Spinal cord (tissue), 10 donors: ENCODE data around the gene BAHCC1. TPM values are rescaled to one million over a fixed set of nuclear protein-coding genes. Genes with fewer than 3 reads are reported as not detected.

ENCODE experiments used
- DNase-seq, 6 donors: peaks; one replicate each; pipeline versions ENCODE4 v3.0.0 to v3.0.0-alpha.2; 2013 to 2015; ENCODE audit warnings: low spot score in 6 of 6, low read depth in 4 of 6
- H3K27ac ChIP-seq: one replicate; pipeline ENCODE4 v1.5.1; 2013; ENCODE audit warnings: low read depth, low read length, control low read depth
- H3K27me3 ChIP-seq: one replicate; pipeline ENCODE4 v1.6.1; 2013; ENCODE audit warnings: low read length; ENCODE audit not compliant: control insufficient read depth, insufficient read depth
- H3K36me3 ChIP-seq: one replicate; pipeline ENCODE4 v1.6.1; 2013; ENCODE audit warnings: low read length; ENCODE audit not compliant: control insufficient read depth, insufficient read depth
- H3K4me1 ChIP-seq: one replicate; pipeline ENCODE4 v1.6.1; 2013; ENCODE audit warnings: low read length; ENCODE audit not compliant: control insufficient read depth, insufficient read depth
- H3K4me3 ChIP-seq: one replicate; pipeline ENCODE4 v1.5.1; 2013; ENCODE audit warnings: low read depth, low read length, control low read depth
- H3K9me3 ChIP-seq: one replicate; pipeline ENCODE4 v1.6.1; 2013; ENCODE audit warnings: low read length; ENCODE audit not compliant: control insufficient read depth, insufficient read depth
- WGBS: methylation state at CpG from one replicate; pipeline ENCODE4 v1.1.5; 2013; ENCODE audit warnings: missing lambda C conversion rate; ENCODE audit not compliant: insufficient coverage; 5-methylcytosine and 5-hydroxymethylcytosine counted together
- polyA plus RNA-seq, 2 donors: library from polyadenylated mRNA; unstranded; fragments of 120-200 nt; gene quantifications; one replicate each; pipeline ENCODE4 v1.2.1, GENCODE V29; 2013; ENCODE audit not compliant: insufficient read length in 2 of 2
- total RNA-seq, 2 donors: library from RNA; depleted of rRNA in 1 of 2; stranded (reverse); fragments of 120-200 nt in 1 of 2; fragments of >200 nt in 1 of 2; gene quantifications; one replicate each; pipeline versions ENCODE4 v1.2.3 to v1.2.4, GENCODE V29; 2013 to 2014
- donor health status: healthy.

Gene BAHCC1
- total and polyA plus RNA-seq, 4 donors, result 9.3 to 33.4 (median 20.5) TPM

- no peaks in the 10 kb centered on the region for H3K27me3 ChIP-seq
- H3K9me3 ChIP-seq, result no peaks in the 10 kb centered on the region
- peak overlapping the region; percentile 82 for H3K27ac ChIP-seq
- peaks cover 20% of the 10 kb centered on the region for H3K36me3 ChIP-seq
- peak in 2 of 6 donors; percentile 33 to 78 for DNase-seq
- H3K4me1 ChIP-seq, result peaks cover 42% of the 10 kb centered on the region
- under 1% methylated on average over 54 of the region's 54 CpGs for WGBS
- peak overlapping the region; percentile 75 for H3K4me3 ChIP-seq
Measured at GRCh38 chr17:81396278-81396721, 1.0 kb downstream of the BAHCC1 start.

- no peaks in the 10 kb centered on the region for H3K9me3 ChIP-seq
- under 1% methylated on average over 61 of the region's 61 CpGs for whole genome bisulfite sequencing
- H3K4me1 ChIP-seq, result peaks cover 42% of the 10 kb centered on the region
- H3K27me3 ChIP-seq, result no peaks in the 10 kb centered on the region
- peak in 2 of 6 donors; percentile 41 to 76 for DNase-seq
- H3K4me3 ChIP-seq, result peak overlapping the region; percentile 75
- peaks cover 21% of the 10 kb centered on the region for H3K36me3 ChIP-seq
- H3K27ac ChIP-seq, result peak overlapping the region; percentile 83
Measured at GRCh38 chr17:81396722-81397313, 1.6 kb downstream of the BAHCC1 start.

- peak overlapping the region; percentile 75 for H3K4me3 ChIP-seq
- peaks cover 42% of the 10 kb centered on the region for H3K4me1 ChIP-seq
- peaks cover 18% of the 10 kb centered on the region for H3K36me3 ChIP-seq
- peak overlapping the region; percentile 83 for H3K27ac ChIP-seq
- WGBS, result under 1% methylated on average over 31 of the region's 49 CpGs
- H3K27me3 ChIP-seq, result no peaks in the 10 kb centered on the region
- DNase-seq, result peak in 2 of 6 donors; percentile 80 to 87
- H3K9me3 ChIP-seq, result no peaks in the 10 kb centered on the region
Measured at GRCh38 chr17:81397314-81398175, 2.3 kb downstream of the BAHCC1 start.

- Histone ChIP-seq H3K4me1 (peaks cover 45% of the 10 kb centered on the region), H3K27ac (peak overlapping the region; percentile 83), H3K27me3 (no peaks in the 10 kb centered on the region), H3K36me3 (peaks cover 24% of the 10 kb centered on the region), H3K4me3 (peak overlapping the region; percentile 75), H3K9me3 (no peaks in the 10 kb centered on the region)
- DNase-seq, result peak in 2 of 6 donors; percentile 80 to 86
- WGBS, result 7% methylated on average over 40 of the region's 48 CpGs
Measured at GRCh38 chr17:81398176-81398831, 3.0 kb downstream of the BAHCC1 start.

GRCh38 chr17:81398832-81399411 lies 3.7 kb downstream of the BAHCC1 start:
- Histone ChIP-seq H3K36me3 (peaks cover 27% of the 10 kb centered on the region), H3K9me3 (no peaks in the 10 kb centered on the region), H3K4me1 (peaks cover 50% of the 10 kb centered on the region), H3K4me3 (peak overlapping the region; percentile 75), H3K27me3 (no peaks in the 10 kb centered on the region), H3K27ac (peak overlapping the region; percentile 83)
- WGBS, result under 1% methylated on average over 22 of the region's 46 CpGs
- DNase-seq, result peak in 2 of 6 donors; percentile 72 to 84

- Histone ChIP-seq H3K36me3 (peaks cover 27% of the 10 kb centered on the region), H3K4me1 (peaks cover 54% of the 10 kb centered on the region), H3K4me3 (peak overlapping the region; percentile 50), H3K27me3 (no peaks in the 10 kb centered on the region), H3K9me3 (no peaks in the 10 kb centered on the region), H3K27ac (peak overlapping the region; percentile 88)
- no peak for DNase-seq
- under 1% methylated on average over 95 of the region's 95 CpGs for WGBS
Measured at GRCh38 chr17:81399481-81400153, 4.4 kb downstream of the BAHCC1 start.

- peak in 2 of 6 donors; percentile 79 to 83 for DNase-seq
- Histone ChIP-seq H3K27me3 (no peaks in the 10 kb centered on the region), H3K4me1 (peaks cover 57% of the 10 kb centered on the region), H3K9me3 (no peaks in the 10 kb centered on the region), H3K4me3 (peak overlapping the region; percentile 50), H3K27ac (peak overlapping the region; percentile 88), H3K36me3 (peaks cover 27% of the 10 kb centered on the region)
- 3% methylated on average over 61 of the region's 67 CpGs for WGBS
Measured at GRCh38 chr17:81400154-81400977, 5.1 kb downstream of the BAHCC1 start.

- Histone ChIP-seq H3K9me3 (no peaks in the 10 kb centered on the region), H3K36me3 (peaks cover 27% of the 10 kb centered on the region), H3K4me1 (peaks cover 65% of the 10 kb centered on the region), H3K27ac (peak overlapping the region; percentile 88), H3K27me3 (no peaks in the 10 kb centered on the region), H3K4me3 (peak overlapping the region; percentile 50)
- WGBS, result 34% methylated on average over 11 of the region's 20 CpGs
- peak in 2 of 6 donors; percentile 57 to 58 for DNase-seq
Measured at GRCh38 chr17:81400996-81401722, 5.9 kb downstream of the BAHCC1 start.
